ENCODE data around the gene FAM171A1. TPM values are rescaled to one million over a fixed set of nuclear protein-coding genes. Genes with fewer than 3 reads are reported as not detected.
A peak's percentile ranks its signal among the peaks of the same experiment; 100 is the strongest.
"Not testable (repeated sequence)": the region's sequence is repeated elsewhere in the genome, so short reads cannot be mapped to it uniquely, and the experiment has no call there.

Gene FAM171A1
- total and polyA plus RNA-seq, 7 experiments from 2014 or later = 3.2 to 14.5 (median 7.2) TPM

GRCh38 chr10:15341502-15342128 lies 29.5 kb downstream of the FAM171A1 start:
- H3K36me3 ChIP-seq (ENCODE audit: control insufficient read depth in 2 of 3, insufficient read depth in 3 of 3, low read length in 3 of 3) = no peaks in the 10 kb centered on the region
- no peak overlapping the region for H3K4me3 ChIP-seq (ENCODE audit: low read length)
- peaks cover 0 to 5% (median 1%) of the 10 kb centered on the region in 7 donors for H3K4me1 Mint-ChIP-seq
- no peak for DNase-seq
- no peaks in the 10 kb centered on the region for H3K4me1 ChIP-seq (ENCODE audit: control insufficient read depth in 2 of 2, insufficient read depth in 2 of 2, low read length in 2 of 2)
- no peaks in the 10 kb centered on the region for H3K9me3 ChIP-seq (ENCODE audit: control insufficient read depth in 2 of 3, low read length in 3 of 3)
- ATAC-seq = no peak
- H3K27ac Mint-ChIP-seq = peak overlapping the region in 1 of 9 donors; percentile 28
- intact Hi-C loops (cut with micrococcal nuclease) = no loop called here
- ChIA-PET POLR2A (no interaction called here), CTCF (no interaction called here)
- H3K27me3 ChIP-seq (ENCODE audit: control insufficient read depth in 2 of 2, insufficient read depth in 2 of 2, low read length in 2 of 2) = no peaks in the 10 kb centered on the region
- peaks cover 0 to 3% (median 0%) of the 10 kb centered on the region in 5 donors for H3K36me3 Mint-ChIP-seq
- no peaks in the 10 kb centered on the region for H3K9me3 Mint-ChIP-seq
- no peak overlapping the region for H3K27ac ChIP-seq (ENCODE audit: low read depth, low read length)
- no peak overlapping the region for H3K4me3 Mint-ChIP-seq
- peaks cover 0 to 11% (median 4%) of the 10 kb centered on the region in 5 donors for H3K27me3 Mint-ChIP-seq

GRCh38 chr10:15339892-15340291 lies 31.2 kb downstream of the FAM171A1 start:
- no peaks in the 10 kb centered on the region for H3K27me3 ChIP-seq (ENCODE audit: control insufficient read depth in 2 of 2, insufficient read depth in 2 of 2, low read length in 2 of 2)
- Mint-ChIP-seq H3K27me3 (peaks cover 0 to 13% (median 4%) of the 10 kb centered on the region in 5 donors), H3K4me1 (peaks cover 0 to 3% (median 1%) of the 10 kb centered on the region in 7 donors), H3K4me3 (no peak overlapping the region), H3K27ac (no peak overlapping the region), H3K36me3 (peaks cover 0 to 3% (median 0%) of the 10 kb centered on the region in 5 donors), H3K9me3 (no peaks in the 10 kb centered on the region)
- no peak for DNase-seq
- no peak overlapping the region for H3K4me3 ChIP-seq (ENCODE audit: low read length)
- intact Hi-C loops (cut with micrococcal nuclease) = no loop called here
- ChIA-PET POLR2A (no interaction called here), CTCF (no interaction called here)
- H3K4me1 ChIP-seq (ENCODE audit: control insufficient read depth in 2 of 2, insufficient read depth in 2 of 2, low read length in 2 of 2) = no peaks in the 10 kb centered on the region
- ATAC-seq = no peak
- no peak overlapping the region for H3K27ac ChIP-seq (ENCODE audit: low read depth, low read length)
- H3K36me3 ChIP-seq (ENCODE audit: control insufficient read depth in 2 of 3, insufficient read depth in 3 of 3, low read length in 3 of 3) = no peaks in the 10 kb centered on the region
- no peaks in the 10 kb centered on the region for H3K9me3 ChIP-seq (ENCODE audit: control insufficient read depth in 2 of 3, low read length in 3 of 3)

GRCh38 chr10:15337441-15337923 lies 33.6 kb downstream of the FAM171A1 start:
- H3K4me3 ChIP-seq (ENCODE audit: low read length); CTCF ChIA-PET; H3K27ac Mint-ChIP-seq; H3K9me3 Mint-ChIP-seq; POLR2A ChIA-PET; H3K9me3 ChIP-seq (ENCODE audit: control insufficient read depth in 2 of 3, low read length in 3 of 3); H3K4me1 ChIP-seq (ENCODE audit: control insufficient read depth in 2 of 2, insufficient read depth in 2 of 2, low read length in 2 of 2); ATAC-seq; H3K27ac ChIP-seq (ENCODE audit: low read depth, low read length); intact Hi-C loops (cut with micrococcal nuclease); H3K4me1 Mint-ChIP-seq; H3K27me3 ChIP-seq (ENCODE audit: control insufficient read depth in 2 of 2, insufficient read depth in 2 of 2, low read length in 2 of 2); DNase-seq; H3K36me3 ChIP-seq (ENCODE audit: control insufficient read depth in 2 of 3, insufficient read depth in 3 of 3, low read length in 3 of 3); H3K36me3 Mint-ChIP-seq: not testable (repeated sequence)
- Mint-ChIP-seq H3K27me3 (peaks cover 0 to 11% (median 0%) of the 10 kb centered on the region in 5 donors), H3K4me3 (peak overlapping the region in 1 of 10 donors; percentile 17)

DNA sequence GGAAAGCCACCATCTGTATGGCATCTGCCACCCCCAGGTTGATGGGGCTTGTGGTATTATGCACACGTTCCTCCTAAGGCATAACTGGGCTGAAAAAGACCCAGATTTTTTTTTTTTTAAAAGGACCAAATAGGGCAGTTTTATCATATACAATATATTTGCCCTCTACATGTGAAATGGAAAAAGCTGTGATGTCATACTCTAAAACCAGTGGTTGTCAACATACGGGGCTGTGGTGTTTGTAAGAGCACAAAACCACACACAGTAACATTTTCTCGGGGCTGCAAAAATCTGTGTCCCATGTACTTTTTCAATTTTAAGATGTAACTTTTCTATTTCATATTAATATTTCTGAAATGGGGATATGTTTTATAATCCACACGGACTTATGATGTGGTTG lies 34.9 kb downstream of the FAM171A1 start:
- H3K27ac Mint-ChIP-seq = no peak overlapping the region
- H3K9me3 ChIP-seq (ENCODE audit: control insufficient read depth in 2 of 3, low read length in 3 of 3) = no peaks in the 10 kb centered on the region
- POLR2A ChIA-PET = no interaction called here
- no peak for DNase-seq
- H3K36me3 ChIP-seq (ENCODE audit: control insufficient read depth in 2 of 3, insufficient read depth in 3 of 3, low read length in 3 of 3) = no peaks in the 10 kb centered on the region
- CTCF ChIA-PET = no interaction called here
- no peaks in the 10 kb centered on the region for H3K27me3 ChIP-seq (ENCODE audit: control insufficient read depth in 2 of 2, insufficient read depth in 2 of 2, low read length in 2 of 2)
- H3K9me3 Mint-ChIP-seq = no peaks in the 10 kb centered on the region
- H3K27me3 Mint-ChIP-seq = peaks cover 0 to 9% (median 0%) of the 10 kb centered on the region in 5 donors
- H3K4me1 Mint-ChIP-seq = no peaks in the 10 kb centered on the region
- H3K4me3 ChIP-seq (ENCODE audit: low read length) = no peak overlapping the region
- H3K4me3 Mint-ChIP-seq = no peak overlapping the region
- intact Hi-C loops (cut with micrococcal nuclease) = no loop called here
- H3K27ac ChIP-seq (ENCODE audit: low read depth, low read length) = no peak overlapping the region
- no peaks in the 10 kb centered on the region for H3K36me3 Mint-ChIP-seq
- no peaks in the 10 kb centered on the region for H3K4me1 ChIP-seq (ENCODE audit: control insufficient read depth in 2 of 2, insufficient read depth in 2 of 2, low read length in 2 of 2)
- no peak for ATAC-seq

GRCh38 chr10:15335508-15335907 lies 35.6 kb downstream of the FAM171A1 start:
- intact Hi-C loops (cut with micrococcal nuclease) = no loop called here
- ATAC-seq = no peak
- POLR2A ChIA-PET = no interaction called here
- H3K4me3 Mint-ChIP-seq = no peak overlapping the region
- H3K9me3 ChIP-seq (ENCODE audit: control insufficient read depth in 2 of 3, low read length in 3 of 3) = no peaks in the 10 kb centered on the region
- DNase-seq = no peak
- peaks cover 0 to 8% (median 0%) of the 10 kb centered on the region in 5 donors for H3K27me3 Mint-ChIP-seq
- H3K36me3 ChIP-seq (ENCODE audit: control insufficient read depth in 2 of 3, insufficient read depth in 3 of 3, low read length in 3 of 3) = no peaks in the 10 kb centered on the region
- H3K9me3 Mint-ChIP-seq = no peaks in the 10 kb centered on the region
- CTCF ChIA-PET = no interaction called here
- no peaks in the 10 kb centered on the region for H3K27me3 ChIP-seq (ENCODE audit: control insufficient read depth in 2 of 2, insufficient read depth in 2 of 2, low read length in 2 of 2)
- no peak overlapping the region for H3K27ac ChIP-seq (ENCODE audit: low read depth, low read length)
- H3K4me3 ChIP-seq (ENCODE audit: low read length) = no peak overlapping the region
- H3K4me1 Mint-ChIP-seq = no peaks in the 10 kb centered on the region
- no peak overlapping the region for H3K27ac Mint-ChIP-seq
- H3K4me1 ChIP-seq (ENCODE audit: control insufficient read depth in 2 of 2, insufficient read depth in 2 of 2, low read length in 2 of 2) = no peaks in the 10 kb centered on the region
- H3K36me3 Mint-ChIP-seq = no peaks in the 10 kb centered on the region

DNA sequence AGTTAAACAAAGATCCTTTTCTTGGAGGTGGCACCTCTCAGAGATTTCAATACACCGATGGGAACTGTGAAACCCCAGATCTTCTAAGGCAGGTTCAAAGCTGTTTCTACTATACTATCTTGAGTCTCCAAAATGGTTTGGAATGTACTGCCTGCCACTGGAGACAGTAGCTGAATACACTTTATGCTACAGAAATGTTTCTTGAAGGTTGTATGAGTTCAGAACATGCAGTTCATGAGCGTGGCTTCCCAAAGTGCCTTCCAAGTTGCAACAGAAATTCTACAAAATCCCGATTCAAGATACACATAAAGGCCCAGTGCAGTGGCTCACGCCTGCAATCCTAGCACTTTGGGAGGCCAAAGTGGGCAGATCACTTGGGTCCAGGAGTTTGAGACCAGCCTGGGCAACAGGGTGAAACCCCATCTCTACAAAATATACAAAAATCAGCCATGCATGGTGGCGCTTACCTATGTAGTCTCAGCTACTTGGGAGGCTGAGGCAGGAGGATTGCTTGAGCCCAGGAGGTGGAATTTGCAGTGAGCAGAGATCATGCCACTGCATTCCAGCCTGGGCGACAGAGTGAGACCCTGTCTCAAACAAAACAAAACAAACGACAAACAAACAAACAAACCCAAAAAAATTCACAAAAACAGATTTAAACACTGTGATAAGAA lies 36.3 kb downstream of the FAM171A1 start:
- ChIA-PET POLR2A (no interaction called here), CTCF (no interaction called here)
- ATAC-seq (no peak), DNase-seq (no peak)
- Histone ChIP-seq H3K27me3 (ENCODE audit: control insufficient read depth in 2 of 2, insufficient read depth in 2 of 2, low read length in 2 of 2) (no peaks in the 10 kb centered on the region), H3K36me3 (ENCODE audit: control insufficient read depth in 2 of 3, insufficient read depth in 3 of 3, low read length in 3 of 3) (no peaks in the 10 kb centered on the region), H3K27ac (ENCODE audit: low read depth, low read length) (no peak overlapping the region), H3K4me3 (ENCODE audit: low read length) (no peak overlapping the region), H3K9me3 (ENCODE audit: control insufficient read depth in 2 of 3, low read length in 3 of 3) (no peaks in the 10 kb centered on the region), H3K4me1 (ENCODE audit: control insufficient read depth in 2 of 2, insufficient read depth in 2 of 2, low read length in 2 of 2) (no peaks in the 10 kb centered on the region)
- intact Hi-C loops (cut with micrococcal nuclease) = no loop called here
- peaks cover 0 to 6% (median 0%) of the 10 kb centered on the region in 5 donors for H3K27me3 Mint-ChIP-seq
- no peaks in the 10 kb centered on the region for H3K9me3 Mint-ChIP-seq
- H3K27ac Mint-ChIP-seq = no peak overlapping the region
- no peaks in the 10 kb centered on the region for H3K4me1 Mint-ChIP-seq
- H3K4me3 Mint-ChIP-seq = no peak overlapping the region
- no peaks in the 10 kb centered on the region for H3K36me3 Mint-ChIP-seq
